ENCODE measurements around the gene HSP90AB1.
A peak's percentile ranks its signal among the peaks of the same experiment; 100 is the strongest.

HSP90AB1 gene

GRCh38 chr6:44237813-44238433 lies 9.0 kb upstream of the HSP90AB1 start (continued):
- TF ChIP-seq, protein P1, sequence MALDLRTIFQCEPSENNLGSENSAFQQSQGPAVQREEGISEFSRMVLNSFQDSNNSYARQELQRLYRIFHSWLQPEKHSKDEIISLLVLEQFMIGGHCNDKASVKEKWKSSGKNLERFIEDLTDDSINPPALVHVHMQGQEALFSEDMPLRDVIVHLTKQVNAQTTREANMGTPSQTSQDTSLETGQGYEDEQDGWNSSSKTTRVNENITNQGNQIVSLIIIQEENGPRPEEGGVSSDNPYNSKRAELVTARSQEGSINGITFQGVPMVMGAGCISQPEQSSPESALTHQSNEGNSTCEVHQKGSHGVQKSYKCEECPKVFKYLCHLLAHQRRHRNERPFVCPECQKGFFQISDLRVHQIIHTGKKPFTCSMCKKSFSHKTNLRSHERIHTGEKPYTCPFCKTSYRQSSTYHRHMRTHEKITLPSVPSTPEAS (tag by site-specific recombination; IDR thresholded peaks at IDR 0.05), result 0 out of 2 replicates have a peak, but pooled peaks have one; percentile 47
- TF ChIP-seq ZNF501 (tag by site-specific recombination; IDR thresholded peaks at IDR 0.05), result peak; percentile 91
- peak; percentile 73 for TF ChIP-seq BCL11A (tag by site-specific recombination; IDR thresholded peaks at IDR 0.05; ENCODE audit: low read depth)
- TF ChIP-seq ZNF280D (tag by site-specific recombination; IDR thresholded peaks at IDR 0.05), result no peak
- TF ChIP-seq ZNF776 (tag by site-specific recombination; IDR thresholded peaks at IDR 0.05; ENCODE audit: borderline replicate concordance), result no peak
- TF ChIP-seq, protein P2, sequence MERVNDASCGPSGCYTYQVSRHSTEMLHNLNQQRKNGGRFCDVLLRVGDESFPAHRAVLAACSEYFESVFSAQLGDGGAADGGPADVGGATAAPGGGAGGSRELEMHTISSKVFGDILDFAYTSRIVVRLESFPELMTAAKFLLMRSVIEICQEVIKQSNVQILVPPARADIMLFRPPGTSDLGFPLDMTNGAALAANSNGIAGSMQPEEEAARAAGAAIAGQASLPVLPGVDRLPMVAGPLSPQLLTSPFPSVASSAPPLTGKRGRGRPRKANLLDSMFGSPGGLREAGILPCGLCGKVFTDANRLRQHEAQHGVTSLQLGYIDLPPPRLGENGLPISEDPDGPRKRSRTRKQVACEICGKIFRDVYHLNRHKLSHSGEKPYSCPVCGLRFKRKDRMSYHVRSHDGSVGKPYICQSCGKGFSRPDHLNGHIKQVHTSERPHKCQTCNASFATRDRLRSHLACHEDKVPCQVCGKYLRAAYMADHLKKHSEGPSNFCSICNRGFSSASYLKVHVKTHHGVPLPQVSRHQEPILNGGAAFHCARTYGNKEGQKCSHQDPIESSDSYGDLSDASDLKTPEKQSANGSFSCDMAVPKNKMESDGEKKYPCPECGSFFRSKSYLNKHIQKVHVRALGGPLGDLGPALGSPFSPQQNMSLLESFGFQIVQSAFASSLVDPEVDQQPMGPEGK (tag by site-specific recombination; IDR thresholded peaks at IDR 0.05), result peak; percentile 97
- peak; percentile 94 for TF ChIP-seq ZEB2 (tag by site-specific recombination; IDR thresholded peaks at IDR 0.05)
- no peak for TF ChIP-seq ZNF23 (tag by site-specific recombination; IDR thresholded peaks at IDR 0.05; ENCODE audit: borderline replicate concordance)
- TF ChIP-seq ZNF214 (tag by site-specific recombination; IDR thresholded peaks at IDR 0.05; ENCODE audit: borderline replicate concordance), result no peak
- TF ChIP-seq BCL11B (tag by site-specific recombination; IDR thresholded peaks at IDR 0.05; ENCODE audit: low read depth), result 0 out of 2 replicates have a peak, but pooled peaks have one; percentile 54
- TF ChIP-seq ZNF580 (tag by site-specific recombination; IDR thresholded peaks at IDR 0.05), result 0 out of 2 replicates have a peak, but pooled peaks have one; percentile 36
- peak; percentile 69; the same call in 1 of the 2 replicates for TF ChIP-seq ZNF610 (tag by site-specific recombination; IDR thresholded peaks at IDR 0.05; ENCODE audit: borderline replicate concordance)
- no peak; the same call in 1 of the 2 replicates for TF ChIP-seq ZBTB8A (tag by site-specific recombination; IDR thresholded peaks at IDR 0.05)
- TF ChIP-seq OVOL3 (tag by site-specific recombination; IDR thresholded peaks at IDR 0.05), result no peak; the same call in 1 of the 2 replicates
- no peak for TF ChIP-seq ZNF423 (tag by site-specific recombination; IDR thresholded peaks at IDR 0.05)
- peak; percentile 88 for TF ChIP-seq ZBTB17 (tag by site-specific recombination; IDR thresholded peaks at IDR 0.05)
- no peak for TF ChIP-seq ZNF280C (tag by site-specific recombination; IDR thresholded peaks at IDR 0.05)
- TF ChIP-seq ZNF416 (tag by site-specific recombination; IDR thresholded peaks at IDR 0.05), result no peak
- TF ChIP-seq ZNF600 (tag by site-specific recombination; IDR thresholded peaks at IDR 0.05), result peak; percentile 64; the same call in 1 of the 2 replicates
- TF ChIP-seq, protein P3, sequence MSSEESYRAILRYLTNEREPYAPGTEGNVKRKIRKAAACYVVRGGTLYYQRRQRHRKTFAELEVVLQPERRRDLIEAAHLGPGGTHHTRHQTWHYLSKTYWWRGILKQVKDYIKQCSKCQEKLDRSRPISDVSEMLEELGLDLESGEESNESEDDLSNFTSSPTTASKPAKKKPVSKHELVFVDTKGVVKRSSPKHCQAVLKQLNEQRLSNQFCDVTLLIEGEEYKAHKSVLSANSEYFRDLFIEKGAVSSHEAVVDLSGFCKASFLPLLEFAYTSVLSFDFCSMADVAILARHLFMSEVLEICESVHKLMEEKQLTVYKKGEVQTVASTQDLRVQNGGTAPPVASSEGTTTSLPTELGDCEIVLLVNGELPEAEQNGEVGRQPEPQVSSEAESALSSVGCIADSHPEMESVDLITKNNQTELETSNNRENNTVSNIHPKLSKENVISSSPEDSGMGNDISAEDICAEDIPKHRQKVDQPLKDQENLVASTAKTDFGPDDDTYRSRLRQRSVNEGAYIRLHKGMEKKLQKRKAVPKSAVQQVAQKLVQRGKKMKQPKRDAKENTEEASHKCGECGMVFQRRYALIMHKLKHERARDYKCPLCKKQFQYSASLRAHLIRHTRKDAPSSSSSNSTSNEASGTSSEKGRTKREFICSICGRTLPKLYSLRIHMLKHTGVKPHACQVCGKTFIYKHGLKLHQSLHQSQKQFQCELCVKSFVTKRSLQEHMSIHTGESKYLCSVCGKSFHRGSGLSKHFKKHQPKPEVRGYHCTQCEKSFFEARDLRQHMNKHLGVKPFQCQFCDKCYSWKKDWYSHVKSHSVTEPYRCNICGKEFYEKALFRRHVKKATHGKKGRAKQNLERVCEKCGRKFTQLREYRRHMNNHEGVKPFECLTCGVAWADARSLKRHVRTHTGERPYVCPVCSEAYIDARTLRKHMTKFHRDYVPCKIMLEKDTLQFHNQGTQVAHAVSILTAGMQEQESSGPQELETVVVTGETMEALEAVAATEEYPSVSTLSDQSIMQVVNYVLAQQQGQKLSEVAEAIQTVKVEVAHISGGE (tag by site-specific recombination; conservative IDR thresholded peaks at IDR 0.05; ENCODE audit: low read depth), result no peak
- TF ChIP-seq GLIS2 (tag by site-specific recombination; IDR thresholded peaks at IDR 0.05), result peak; percentile 86; the same call in 1 of the 2 replicates
- peak; percentile 89; the same call in 1 of the 2 replicates for TF ChIP-seq ZNF692 (tag by site-specific recombination; IDR thresholded peaks at IDR 0.05)
- TF ChIP-seq ZNF211 (tag by site-specific recombination; IDR thresholded peaks at IDR 0.05; ENCODE audit: low read depth), result no peak
- no peak for TF ChIP-seq ZSCAN16 (tag by site-specific recombination; IDR thresholded peaks at IDR 0.05)
- TF ChIP-seq ZNF433 (tag by site-specific recombination; IDR thresholded peaks at IDR 0.05; ENCODE audit: low read depth), result no peak
